Upper lobe of left lung (tissue), 6 donors: ENCODE results near the gene KLKB1. TPM values are rescaled to one million over a fixed set of nuclear protein-coding genes. Genes with fewer than 3 reads are reported as not detected.

Experiments used
- ATAC-seq, 2 donors: fragments of 200-7000 bp; cut with Tn5 transposase; one replicate each; pipeline ENCODE4 v1.9.1; 2022; ENCODE audit warnings: mild to moderate bottlenecking in 2 of 2, moderate library complexity in 2 of 2; ENCODE audit not compliant: low FRiP score in 2 of 2
- DNase-seq, 2 donors: peaks; one replicate each; pipeline ENCODE4 v3.0.0-alpha.2; 2019 to 2020
- H3K27ac ChIP-seq, 4 donors: fragments of 200-600 bp; sonication (generic); one replicate each; pipeline ENCODE4 v1.5.1; 2016 to 2019
- H3K27me3 ChIP-seq, 4 donors: fragments of 200-600 bp; sonication (generic); one replicate each; pipeline ENCODE4 v1.5.1; 2017 to 2019
- H3K36me3 ChIP-seq, 4 donors: fragments of 200-600 bp; sonication (generic); one replicate each; pipeline ENCODE4 v1.5.1; 2016 to 2019
- H3K4me1 ChIP-seq, 4 donors: fragments of 200-600 bp; sonication (generic); one replicate each; pipeline ENCODE4 v1.5.1; 2018 to 2019
- H3K4me3 ChIP-seq, 4 donors: fragments of 200-600 bp; sonication (generic); one replicate each; pipeline ENCODE4 v1.5.1; 2017 to 2019; ENCODE audit warnings: mild to moderate bottlenecking in 2 of 4, moderate library complexity in 1 of 4
- H3K9me3 ChIP-seq, 4 donors: fragments of 200-600 bp; sonication (generic); one replicate each; pipeline ENCODE4 v1.5.1; 2018 to 2019
- EP300 ChIP-seq, 4 donors: sonication (generic); formaldehyde crosslinking; IDR thresholded peaks; one replicate each; pipeline ENCODE4 v1.5.1; 2017; ENCODE audit warnings: antibody characterized with exemption in 4 of 4, control low read depth in 2 of 4
- POLR2A ChIP-seq, 4 donors: fragments of 450-650 bp; IDR thresholded peaks; one replicate each; pipeline ENCODE4 v1.5.1; 2016 to 2017; ENCODE audit warnings: antibody characterized with exemption in 4 of 4, mild to moderate bottlenecking in 2 of 4
- POLR2AphosphoS5 ChIP-seq, 2 donors: sonication (generic); formaldehyde crosslinking; IDR thresholded peaks; one replicate each; pipeline ENCODE4 v1.5.1; 2017; ENCODE audit warnings: antibody characterized with exemption in 2 of 2
- WGBS, 2 donors: methylation state at CpG; one replicate each; pipeline ENCODE4 v1.1.5; 2017 to 2018; 5-methylcytosine and 5-hydroxymethylcytosine counted together
- total RNA-seq, 6 donors: library from RNA; depleted of rRNA in 4 of 6; stranded (reverse); fragments of >200 nt in 4 of 6; gene quantifications; one replicate each; pipeline versions ENCODE4 v1.1.0 to v1.2.1, GENCODE V29; 2016 to 2021
- TF ChIP-seq, protein P1 (sequence below), 6 experiments: fragments of 450-650 bp in 4 of 6; fragments of 200-600 bp in 2 of 6; sonication (generic) in 2 of 6; IDR thresholded peaks; one replicate each; pipeline ENCODE4 v1.5.1; 2016 to 2019; ENCODE audit warnings: antibody characterized with exemption in 6 of 6
- donor health status: DM: no; HTN: no; CAD: no; lungs with moderate emphysema.
- donor health status: DM: no; HTN: yes; CAD: no; lungs with severe emphysema.

Gene KLKB1
- total RNA-seq, 6 donors from 2014 or later, result 0.40 to 4.7 (median 0.89) TPM; not detected in 1

DNA sequence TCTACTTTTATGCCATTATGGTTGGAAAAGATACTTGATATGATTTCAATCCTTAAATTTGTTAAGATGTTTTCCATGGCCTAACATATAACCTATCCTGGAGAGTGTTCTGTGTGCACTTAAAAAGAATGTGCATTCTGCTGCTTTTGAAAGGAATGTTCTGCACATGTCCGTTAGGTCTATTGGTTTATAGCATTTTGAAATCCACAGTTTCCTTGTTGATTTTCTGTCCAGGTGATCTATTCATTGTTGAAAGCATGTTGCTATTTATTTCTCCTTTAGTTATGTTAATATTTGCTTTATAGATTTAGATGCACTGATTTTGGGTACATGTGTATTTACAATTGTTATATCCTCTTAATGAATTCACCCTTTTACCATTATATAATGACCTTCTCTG is 5.7 kb upstream of the KLKB1 start:
- Histone ChIP-seq H3K27ac (no peak overlapping the region), H3K9me3 (peaks cover 0 to 9% (median 0%) of the 10 kb centered on the region in 4 donors), H3K4me3 (no peak overlapping the region), H3K27me3 (no peaks in the 10 kb centered on the region), H3K36me3 (no peaks in the 10 kb centered on the region), H3K4me1 (no peaks in the 10 kb centered on the region)
- 90 to 91% methylated on average over 1 of the region's 1 CpG for WGBS, 2 donors
- ATAC-seq (no peak), DNase-seq (no peak)
- no peak for TF ChIP-seq POLR2A (IDR thresholded peaks at IDR 0.05)
- TF ChIP-seq, protein P1, sequence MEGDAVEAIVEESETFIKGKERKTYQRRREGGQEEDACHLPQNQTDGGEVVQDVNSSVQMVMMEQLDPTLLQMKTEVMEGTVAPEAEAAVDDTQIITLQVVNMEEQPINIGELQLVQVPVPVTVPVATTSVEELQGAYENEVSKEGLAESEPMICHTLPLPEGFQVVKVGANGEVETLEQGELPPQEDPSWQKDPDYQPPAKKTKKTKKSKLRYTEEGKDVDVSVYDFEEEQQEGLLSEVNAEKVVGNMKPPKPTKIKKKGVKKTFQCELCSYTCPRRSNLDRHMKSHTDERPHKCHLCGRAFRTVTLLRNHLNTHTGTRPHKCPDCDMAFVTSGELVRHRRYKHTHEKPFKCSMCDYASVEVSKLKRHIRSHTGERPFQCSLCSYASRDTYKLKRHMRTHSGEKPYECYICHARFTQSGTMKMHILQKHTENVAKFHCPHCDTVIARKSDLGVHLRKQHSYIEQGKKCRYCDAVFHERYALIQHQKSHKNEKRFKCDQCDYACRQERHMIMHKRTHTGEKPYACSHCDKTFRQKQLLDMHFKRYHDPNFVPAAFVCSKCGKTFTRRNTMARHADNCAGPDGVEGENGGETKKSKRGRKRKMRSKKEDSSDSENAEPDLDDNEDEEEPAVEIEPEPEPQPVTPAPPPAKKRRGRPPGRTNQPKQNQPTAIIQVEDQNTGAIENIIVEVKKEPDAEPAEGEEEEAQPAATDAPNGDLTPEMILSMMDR (IDR thresholded peaks at IDR 0.05), result no peak
- TF ChIP-seq EP300 (IDR thresholded peaks at IDR 0.05), result no peak

DNA sequence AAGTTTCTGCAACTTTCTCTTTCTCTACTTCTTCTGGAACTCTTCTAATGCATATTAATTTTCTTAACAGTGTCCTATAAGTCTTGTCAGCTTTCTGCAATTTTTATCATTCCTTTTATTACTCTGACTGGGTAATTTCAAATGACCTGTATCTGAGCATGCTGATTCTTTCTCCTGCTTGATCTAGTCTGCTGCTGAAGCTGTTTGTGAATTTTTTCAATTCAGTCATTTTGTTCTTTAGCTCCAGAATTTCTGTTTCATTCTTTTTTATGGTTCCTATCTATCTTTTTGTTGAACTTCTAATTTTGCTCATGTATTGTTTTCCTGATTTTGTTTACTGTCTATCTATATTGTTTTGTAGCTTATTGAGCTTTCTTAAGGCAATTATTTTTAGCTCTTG is 1.5 kb upstream of the KLKB1 start:
- Histone ChIP-seq H3K9me3 (peaks cover 0 to 9% (median 0%) of the 10 kb centered on the region in 4 donors), H3K27me3 (no peaks in the 10 kb centered on the region), H3K27ac (no peak overlapping the region), H3K4me1 (peaks cover 0 to 3% (median 2%) of the 10 kb centered on the region in 4 donors), H3K36me3 (no peaks in the 10 kb centered on the region), H3K4me3 (no peak overlapping the region)
- DNase-seq, result no peak
- TF ChIP-seq, protein P1 (IDR thresholded peaks at IDR 0.05), result no peak
- no peak for TF ChIP-seq POLR2AphosphoS5 (IDR thresholded peaks at IDR 0.05)
- TF ChIP-seq EP300 (IDR thresholded peaks at IDR 0.05), result no peak
- no peak for TF ChIP-seq POLR2A (IDR thresholded peaks at IDR 0.05)
- ATAC-seq, result no peak

DNA sequence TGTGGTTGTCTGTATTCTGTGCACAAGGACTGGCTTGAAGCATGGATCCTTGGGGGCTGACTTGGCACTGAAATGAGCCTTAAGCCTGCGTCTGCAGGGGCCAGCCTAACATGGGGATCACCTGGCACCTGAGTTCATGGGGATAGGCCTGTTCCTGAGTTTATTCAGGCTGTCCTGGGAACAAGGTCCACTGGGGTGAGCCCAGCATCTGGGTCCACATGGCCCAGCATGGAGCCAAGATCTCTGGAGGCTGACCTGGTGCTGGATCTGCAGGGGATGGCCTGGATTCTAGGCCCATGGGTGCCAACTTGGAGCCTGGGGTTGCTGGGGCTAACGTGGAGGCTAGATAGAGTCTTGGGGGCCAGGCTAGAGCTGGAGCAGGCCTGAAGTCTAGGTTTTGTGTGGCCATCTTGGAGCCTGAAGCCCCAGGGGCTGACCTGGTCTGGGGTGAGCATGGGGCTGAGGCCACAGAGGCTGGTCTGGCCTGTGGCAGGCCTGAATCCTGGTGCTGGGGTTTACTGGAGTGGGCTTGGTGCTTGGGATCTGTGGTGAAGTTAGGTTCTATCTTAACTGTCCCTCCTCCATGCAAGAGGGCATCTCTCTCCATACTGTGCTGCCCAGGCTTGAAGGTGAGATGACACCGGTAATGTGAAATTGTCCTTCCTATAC is 652 bp upstream of the KLKB1 start:
- Histone ChIP-seq H3K27me3 (no peaks in the 10 kb centered on the region), H3K9me3 (peaks cover 0 to 9% (median 0%) of the 10 kb centered on the region in 4 donors), H3K4me1 (peaks cover 0 to 3% (median 2%) of the 10 kb centered on the region in 4 donors), H3K36me3 (no peaks in the 10 kb centered on the region), H3K4me3 (no peak overlapping the region), H3K27ac (no peak overlapping the region)
- DNase-seq, result no peak
- no peak for ATAC-seq
- WGBS, 2 donors, result 92 to 100% methylated on average over 2 to 3 of the region's 3 CpGs
- TF ChIP-seq, protein P1 (IDR thresholded peaks at IDR 0.05), result no peak
- no peak for TF ChIP-seq EP300 (IDR thresholded peaks at IDR 0.05)
- no peak for TF ChIP-seq POLR2AphosphoS5 (IDR thresholded peaks at IDR 0.05)
- no peak for TF ChIP-seq POLR2A (IDR thresholded peaks at IDR 0.05)

DNA sequence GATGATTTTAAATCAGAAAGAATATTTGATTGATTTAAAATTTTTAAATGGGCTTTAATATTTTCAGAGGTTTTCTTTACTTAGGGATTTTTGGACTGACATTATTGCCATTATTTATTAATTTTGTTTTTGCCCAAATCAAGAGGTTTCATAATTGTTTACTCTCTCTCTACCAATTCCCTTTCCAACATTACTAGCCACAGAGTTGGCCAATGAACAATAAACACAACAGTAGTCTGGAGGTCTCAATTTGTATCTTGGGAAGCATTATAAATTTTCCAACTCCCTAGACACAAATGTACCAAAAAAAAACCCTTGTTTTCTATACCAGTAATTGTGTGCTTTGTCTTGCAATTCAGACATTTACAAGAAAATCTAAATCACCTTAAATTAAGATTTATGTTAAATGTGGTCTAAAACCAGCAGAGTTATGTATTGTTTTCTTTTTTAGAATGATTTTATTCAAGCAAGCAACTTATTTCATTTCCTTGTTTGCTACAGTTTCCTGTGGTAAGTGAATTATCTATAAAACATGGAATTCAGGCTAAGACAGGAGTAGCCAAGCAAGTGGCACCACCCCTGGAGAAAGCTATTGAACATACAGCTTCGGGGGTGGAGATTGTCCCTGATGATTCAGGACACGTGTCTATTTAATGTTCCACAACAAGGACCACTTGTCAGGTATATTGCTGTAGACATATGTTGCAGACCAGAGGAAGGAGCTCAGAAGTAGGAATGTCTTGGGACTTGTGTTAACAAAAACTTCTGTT is 622 bp downstream of the KLKB1 start:
- WGBS, 2 donors, result 31 to 43% methylated on average over 2 of the region's 2 CpGs
- Histone ChIP-seq H3K9me3 (peaks cover 0 to 9% (median 0%) of the 10 kb centered on the region in 4 donors), H3K4me1 (peaks cover 0 to 3% (median 2%) of the 10 kb centered on the region in 4 donors), H3K4me3 (no peak overlapping the region), H3K27ac (no peak overlapping the region), H3K36me3 (no peaks in the 10 kb centered on the region), H3K27me3 (no peaks in the 10 kb centered on the region)
- TF ChIP-seq POLR2A (IDR thresholded peaks at IDR 0.05) (no peak), EP300 (IDR thresholded peaks at IDR 0.05) (no peak), POLR2AphosphoS5 (IDR thresholded peaks at IDR 0.05) (no peak)
- TF ChIP-seq, protein P1 (IDR thresholded peaks at IDR 0.05), result no peak
- DNase-seq, result no peak
- no peak for ATAC-seq
